ENCODE results near the gene EIF2B2. TPM values are rescaled to one million over a fixed set of nuclear protein-coding genes. Genes with fewer than 3 reads are reported as not detected.

Gene EIF2B2
- polyA plus RNA-seq, 1 of the 3 experiments (the other 2 are of a cell fraction): 125 TPM

DNA sequence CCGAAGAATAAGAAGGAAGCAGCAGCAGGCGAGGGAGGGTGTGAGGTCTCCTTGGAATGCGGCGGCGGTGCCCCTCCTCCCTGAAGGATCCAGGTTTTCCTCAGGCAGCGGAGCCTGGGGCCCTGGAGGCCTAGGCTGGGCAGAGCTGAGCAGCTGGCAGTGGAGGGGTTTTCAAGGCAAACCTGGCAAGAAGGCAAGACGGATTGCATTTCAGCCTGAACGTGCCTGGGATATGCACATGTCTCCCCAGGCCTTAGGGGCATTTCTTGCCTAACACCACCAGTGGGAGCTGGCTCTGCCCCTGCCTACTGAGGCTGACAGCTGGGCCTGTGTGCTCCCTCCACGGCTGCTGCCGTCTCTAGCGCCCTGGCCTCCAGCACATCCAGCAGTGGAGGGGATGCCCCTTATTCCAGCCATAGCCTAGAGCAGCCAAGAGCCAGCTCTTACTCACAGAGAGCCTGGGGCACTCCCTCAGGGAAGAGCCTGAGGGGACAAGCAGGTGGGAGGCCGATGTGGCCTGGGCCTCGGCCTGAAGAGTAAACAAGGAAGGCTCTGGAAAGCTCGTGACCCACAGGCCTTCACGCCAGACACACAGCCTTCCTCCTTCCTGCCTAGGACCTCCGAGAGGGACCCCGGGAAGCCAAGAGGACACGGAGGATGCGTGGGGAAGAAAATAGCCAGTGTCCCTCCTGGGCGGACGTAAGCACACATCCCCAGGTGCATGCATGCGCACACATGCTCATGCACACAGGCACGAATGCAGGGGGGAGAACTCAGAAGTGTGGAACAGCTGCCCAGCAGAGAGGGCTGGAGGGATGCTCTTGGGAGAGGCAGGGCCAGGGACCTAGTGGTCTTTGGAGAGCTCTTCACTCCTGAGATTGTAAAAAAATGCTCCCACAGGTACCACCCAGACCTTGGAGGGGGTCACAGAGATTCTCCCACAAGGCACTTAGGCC lies 23.0 kb upstream of the EIF2B2 start (continued):
- TF ChIP-seq, protein P1, sequence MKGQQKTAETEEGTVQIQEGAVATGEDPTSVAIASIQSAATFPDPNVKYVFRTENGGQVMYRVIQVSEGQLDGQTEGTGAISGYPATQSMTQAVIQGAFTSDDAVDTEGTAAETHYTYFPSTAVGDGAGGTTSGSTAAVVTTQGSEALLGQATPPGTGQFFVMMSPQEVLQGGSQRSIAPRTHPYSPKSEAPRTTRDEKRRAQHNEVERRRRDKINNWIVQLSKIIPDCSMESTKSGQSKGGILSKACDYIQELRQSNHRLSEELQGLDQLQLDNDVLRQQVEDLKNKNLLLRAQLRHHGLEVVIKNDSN (IDR thresholded peaks at IDR 0.05; ENCODE audit: borderline replicate concordance, low read depth): no peak

- Histone ChIP-seq H3K4me3 (ENCODE audit: low read depth in 2 of 2, low read length in 1 of 2) (no peak overlapping the region), H3K4me2 (no peak overlapping the region), H3K27ac (ENCODE audit: low read depth in 2 of 2, low read length in 1 of 2) (peak overlapping the region in 1 of 2 experiments; percentile 95; a peak in 2 of 4 replicates), H3K9me2 (no peaks in the 10 kb centered on the region), H3K4me1 (ENCODE audit: control insufficient read depth in 1 of 2, insufficient read depth in 2 of 2, low read depth in 1 of 2, low read length in 1 of 2) (peaks cover 35 to 59% of the 10 kb centered on the region in 2 experiments; a peak in 3 of 4 replicates), H3F3A (replicated peaks; ENCODE audit: insufficient read depth) (no peaks in the 10 kb centered on the region), H4K20me1 (ENCODE audit: insufficient read depth) (no peaks in the 10 kb centered on the region), H3K36me3 (replicated peaks in 1 of 2; ENCODE audit: control insufficient read depth in 1 of 2, insufficient read depth in 2 of 2, low read length in 1 of 2) (no peaks in the 10 kb centered on the region), H3K9ac (no peak overlapping the region), H3K27me3 (ENCODE audit: insufficient read depth) (no peaks in the 10 kb centered on the region), H3K9me3 (no peaks in the 10 kb centered on the region), H3K79me2 (ENCODE audit: insufficient read depth) (no peaks in the 10 kb centered on the region), H2AFZ (ENCODE audit: low read depth) (no peak overlapping the region)
- 94% methylated on average over 3 of the region's 4 CpGs for WGBS (ENCODE audit: low lambda C conversion rate)
- POLR2A ChIA-PET: interaction anchor here (1.1 to 1.6 kb wide), 2 partner anchors 25 to 146 kb away, joined by 3 to 5 read pairs; partner anchors contain the start of genes NEK9 and PGF
- CTCF ChIA-PET: interaction anchor here (0.9 to 1.9 kb wide), 2 partner anchors 24 to 42 kb away, joined by 4 read pairs; no protein-coding TSS in a partner anchor
- no peak for DNase-seq
- no peak for TF ChIP-seq CTCF (IDR thresholded peaks at IDR 0.05)
- TF ChIP-seq, protein P1 (IDR thresholded peaks at IDR 0.05; ENCODE audit: borderline replicate concordance, low read depth): no peak
- no peak for TF ChIP-seq FOXM1 (IDR thresholded peaks at IDR 0.05; ENCODE audit: low read depth)
- TF ChIP-seq TAF1 (IDR thresholded peaks at IDR 0.05; ENCODE audit: borderline replicate concordance, low read depth, low read length): no peak
Observed at GRCh38 chr14:74980398-74980730, 22.4 kb upstream of the EIF2B2 start.

GRCh38 chr14:74980731-74981461 lies 21.8 kb upstream of the EIF2B2 start:
- Histone ChIP-seq H3K4me1 (ENCODE audit: control insufficient read depth in 1 of 2, insufficient read depth in 2 of 2, low read depth in 1 of 2, low read length in 1 of 2) (peaks cover 35 to 54% of the 10 kb centered on the region in 2 experiments; a peak in 3 of 4 replicates), H3K9me3 (no peaks in the 10 kb centered on the region), H4K20me1 (ENCODE audit: insufficient read depth) (no peaks in the 10 kb centered on the region), H3K27me3 (ENCODE audit: insufficient read depth) (no peaks in the 10 kb centered on the region), H3K4me3 (ENCODE audit: low read depth in 2 of 2, low read length in 1 of 2) (no peak overlapping the region), H3K4me2 (peak overlapping the region; percentile 48; the same call in 1 of the 2 replicates), H3K36me3 (replicated peaks in 1 of 2; ENCODE audit: control insufficient read depth in 1 of 2, insufficient read depth in 2 of 2, low read length in 1 of 2) (no peaks in the 10 kb centered on the region), H3K79me2 (ENCODE audit: insufficient read depth) (no peaks in the 10 kb centered on the region), H3K9me2 (no peaks in the 10 kb centered on the region), H3K9ac (no peak overlapping the region), H2AFZ (ENCODE audit: low read depth) (no peak overlapping the region), H3K27ac (ENCODE audit: low read depth in 2 of 2, low read length in 1 of 2) (no peak overlapping the region; a peak in 1 of 4 replicates), H3F3A (replicated peaks; ENCODE audit: insufficient read depth) (no peaks in the 10 kb centered on the region)
- POLR2A ChIA-PET: interaction anchor here (1.6 kb wide), 1 partner anchor 146 kb away, joined by 5 read pairs; the partner anchor contains the start of gene NEK9
- TF ChIP-seq TCF12 (IDR thresholded peaks at IDR 0.05) (peak; percentile 36; the same call in 1 of the 2 replicates), NFIC (IDR thresholded peaks at IDR 0.05; ENCODE audit: borderline replicate concordance) (peak; percentile 51; the same call in 1 of the 2 replicates), FOXM1 (IDR thresholded peaks at IDR 0.05; ENCODE audit: low read depth) (no peak), RXRA (IDR thresholded peaks at IDR 0.05; ENCODE audit: borderline replicate concordance, low read depth) (0 out of 2 replicates have a peak, but pooled peaks have one; percentile 44)
- DNase-seq: no peak
- CTCF ChIA-PET: interaction anchor here (0.9 to 1.4 kb wide), 3 partner anchors 21 to 42 kb away, joined by 3 to 4 read pairs (median 3); partner anchors contain the start of gene EIF2B2
- 78% methylated on average over 25 of the region's 35 CpGs for WGBS (ENCODE audit: low lambda C conversion rate)

All from SK-N-SH (cell line).